IPS-18a (cell line): ENCODE measurements around the gene PTPRE.

ENCODE experiments used
- H3K27ac ChIP-seq: one replicate; pipeline ENCODE4 v1.5.1; 2013; ENCODE audit warnings: low read length
- H3K27me3 ChIP-seq: one replicate; pipeline ENCODE4 v1.6.1; 2013; ENCODE audit warnings: mild to moderate bottlenecking, low read length; ENCODE audit not compliant: control insufficient read depth, insufficient read depth
- H3K36me3 ChIP-seq: one replicate; pipeline ENCODE4 v1.6.1; 2013; ENCODE audit warnings: low read depth, low read length; ENCODE audit not compliant: control insufficient read depth
- H3K4me1 ChIP-seq: one replicate; pipeline ENCODE4 v1.6.1; 2013; ENCODE audit warnings: low read depth, low read length; ENCODE audit not compliant: control insufficient read depth
- H3K4me3 ChIP-seq: one replicate; pipeline ENCODE4 v1.5.1; 2013; ENCODE audit warnings: low read length
- H3K9ac ChIP-seq: one replicate; pipeline ENCODE4 v1.6.1; 2013; ENCODE audit warnings: mild to moderate bottlenecking, low read length, moderate library complexity
- H3K9me3 ChIP-seq: one replicate; pipeline ENCODE4 v1.6.1; 2013; ENCODE audit warnings: low read depth, low read length; ENCODE audit not compliant: control insufficient read depth

The PTPRE gene

GRCh38 chr10:128003521-128003920, 96.6 kb downstream of the PTPRE start:
- H3K36me3 ChIP-seq: no peaks in the 10 kb centered on the region
- no peaks in the 10 kb centered on the region for H3K27me3 ChIP-seq
- H3K27ac ChIP-seq: no peak overlapping the region
- H3K4me3 ChIP-seq: no peak overlapping the region
- H3K4me1 ChIP-seq: no peaks in the 10 kb centered on the region
- H3K9me3 ChIP-seq: no peaks in the 10 kb centered on the region
- no peak overlapping the region for H3K9ac ChIP-seq

- peaks cover 2% of the 10 kb centered on the region for H3K27me3 ChIP-seq
- H3K9ac ChIP-seq: no peak overlapping the region
- no peaks in the 10 kb centered on the region for H3K4me1 ChIP-seq
- H3K27ac ChIP-seq: no peak overlapping the region
- no peaks in the 10 kb centered on the region for H3K36me3 ChIP-seq
- H3K4me3 ChIP-seq: no peak overlapping the region
- no peaks in the 10 kb centered on the region for H3K9me3 ChIP-seq
Observed at GRCh38 chr10:128005858-128006257, 99.0 kb downstream of the PTPRE start.

- H3K4me1 ChIP-seq: no peaks in the 10 kb centered on the region
- H3K9ac ChIP-seq: no peak overlapping the region
- H3K4me3 ChIP-seq: no peak overlapping the region
- H3K27ac ChIP-seq: no peak overlapping the region
- H3K27me3 ChIP-seq: peaks cover 5% of the 10 kb centered on the region
- no peaks in the 10 kb centered on the region for H3K36me3 ChIP-seq
- no peaks in the 10 kb centered on the region for H3K9me3 ChIP-seq
Observed at GRCh38 chr10:128007056-128007455, 100.2 kb downstream of the PTPRE start.

- Histone ChIP-seq H3K27ac (no peak overlapping the region), H3K27me3 (peaks cover 5% of the 10 kb centered on the region), H3K4me1 (no peaks in the 10 kb centered on the region)
Observed at GRCh38 chr10:128007971-128008370, 101.1 kb downstream of the PTPRE start.

GRCh38 chr10:128008521-128009250, 101.8 kb downstream of the PTPRE start:
- Histone ChIP-seq H3K27me3 (peaks cover 5% of the 10 kb centered on the region), H3K27ac (no peak overlapping the region), H3K9me3 (no peaks in the 10 kb centered on the region), H3K36me3 (no peaks in the 10 kb centered on the region), H3K9ac (no peak overlapping the region), H3K4me3 (no peak overlapping the region), H3K4me1 (no peaks in the 10 kb centered on the region)

More at GRCh38 chr10:128007971-128008370, 101.1 kb downstream of the PTPRE start:
- Histone ChIP-seq H3K4me3 (no peak overlapping the region), H3K36me3 (no peaks in the 10 kb centered on the region), H3K9me3 (no peaks in the 10 kb centered on the region), H3K9ac (no peak overlapping the region)

- peaks cover 5% of the 10 kb centered on the region for H3K27me3 ChIP-seq
Observed at GRCh38 chr10:128009372-128010126, 102.6 kb downstream of the PTPRE start.

GRCh38 chr10:128011059-128011979, 104.4 kb downstream of the PTPRE start:
- Histone ChIP-seq H3K9me3 (no peaks in the 10 kb centered on the region), H3K4me3 (no peak overlapping the region), H3K27ac (no peak overlapping the region), H3K9ac (no peak overlapping the region), H3K36me3 (no peaks in the 10 kb centered on the region), H3K27me3 (peaks cover 5% of the 10 kb centered on the region), H3K4me1 (no peaks in the 10 kb centered on the region)

More at GRCh38 chr10:128009372-128010126, 102.6 kb downstream of the PTPRE start:
- Histone ChIP-seq H3K4me3 (no peak overlapping the region), H3K9ac (no peak overlapping the region), H3K9me3 (no peaks in the 10 kb centered on the region), H3K27ac (no peak overlapping the region), H3K4me1 (no peaks in the 10 kb centered on the region), H3K36me3 (no peaks in the 10 kb centered on the region)

GRCh38 chr10:128013626-128014025, 106.7 kb downstream of the PTPRE start:
- Histone ChIP-seq H3K9ac (no peak overlapping the region), H3K27ac (no peak overlapping the region), H3K4me3 (no peak overlapping the region), H3K9me3 (no peaks in the 10 kb centered on the region), H3K36me3 (no peaks in the 10 kb centered on the region), H3K4me1 (no peaks in the 10 kb centered on the region), H3K27me3 (peaks cover 5% of the 10 kb centered on the region)

- Histone ChIP-seq H3K4me3 (no peak overlapping the region), H3K4me1 (no peaks in the 10 kb centered on the region), H3K27ac (no peak overlapping the region), H3K9me3 (no peaks in the 10 kb centered on the region), H3K9ac (no peak overlapping the region), H3K27me3 (peaks cover 5% of the 10 kb centered on the region), H3K36me3 (no peaks in the 10 kb centered on the region)
Observed at GRCh38 chr10:128014236-128014635, 107.3 kb downstream of the PTPRE start.

GRCh38 chr10:128016423-128017060, 109.6 kb downstream of the PTPRE start:
- no peak overlapping the region for H3K27ac ChIP-seq
- no peaks in the 10 kb centered on the region for H3K4me1 ChIP-seq
- H3K27me3 ChIP-seq: no peaks in the 10 kb centered on the region
- no peak overlapping the region for H3K4me3 ChIP-seq
- no peak overlapping the region for H3K9ac ChIP-seq
- H3K9me3 ChIP-seq: no peaks in the 10 kb centered on the region
- no peaks in the 10 kb centered on the region for H3K36me3 ChIP-seq

GRCh38 chr10:128017822-128018221, 110.9 kb downstream of the PTPRE start:
- H3K4me3 ChIP-seq: no peak overlapping the region
- no peak overlapping the region for H3K9ac ChIP-seq

More at GRCh38 chr10:128017822-128018221, 110.9 kb downstream of the PTPRE start:
- no peak overlapping the region for H3K27ac ChIP-seq
- no peaks in the 10 kb centered on the region for H3K27me3 ChIP-seq
- H3K9me3 ChIP-seq: no peaks in the 10 kb centered on the region
- H3K36me3 ChIP-seq: no peaks in the 10 kb centered on the region
- no peaks in the 10 kb centered on the region for H3K4me1 ChIP-seq
